GM20000 (cell line): ENCODE data around the gene ANGPTL4.
"Not testable (repeated sequence)": the region's sequence is repeated elsewhere in the genome, so short reads cannot be mapped to it uniquely, and the experiment has no call there.

Source experiments
- DNase-seq: peaks from one replicate; pipeline ENCODE4 v3.0.0; 2012; ENCODE audit warnings: low spot score
- TF ChIP-seq, protein P1 (sequence below): IDR thresholded peaks from 2 replicates; pipeline ENCODE4 v1.5.1; 2012; ENCODE audit warnings: mild to moderate bottlenecking, control low read depth; ENCODE audit errors: extremely low read depth, missing control alignments

ANGPTL4 gene

DNA sequence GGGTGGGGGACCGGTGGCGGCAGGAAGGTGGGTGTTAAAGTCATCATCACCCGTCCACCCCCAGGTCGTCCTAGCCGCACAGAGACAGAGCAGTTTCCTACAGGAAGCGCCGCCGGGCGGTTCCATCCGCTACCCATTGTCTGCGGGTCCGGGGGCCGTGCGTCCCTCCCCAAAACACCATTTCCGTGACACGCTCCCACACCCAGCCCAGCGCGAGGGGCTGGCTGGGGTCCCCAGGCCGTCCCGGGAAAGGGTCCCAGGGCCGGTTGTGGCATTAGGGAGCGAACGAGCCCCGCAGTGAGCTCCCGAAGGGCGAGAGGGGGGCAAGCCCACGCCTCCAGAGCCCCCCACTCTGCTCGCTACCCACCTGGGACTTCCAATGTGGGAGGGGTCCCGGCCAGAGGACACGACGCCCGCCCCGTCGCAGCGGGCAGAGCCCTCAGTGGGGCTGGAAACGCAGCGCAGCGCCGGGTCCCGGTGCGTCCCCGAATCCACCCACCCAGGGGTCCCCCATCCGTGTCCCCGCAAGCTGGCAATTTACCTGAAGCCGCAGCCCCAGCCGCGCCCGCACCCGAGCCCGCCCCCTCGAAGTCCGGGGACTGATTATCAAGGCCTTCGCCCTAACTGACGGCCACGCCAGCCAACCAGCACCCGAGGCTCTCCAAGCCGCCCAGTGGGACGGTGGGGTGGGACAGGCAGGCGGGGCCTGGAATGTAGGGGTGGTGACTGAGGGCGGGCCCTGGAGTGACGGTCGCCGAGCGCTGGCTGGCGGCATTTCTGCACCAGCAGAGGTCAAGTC, 21.1 kb upstream of the ANGPTL4 start, which contains the start of gene KANK3:
TSS of gene KANK3 (minus strand) at position 579 of the 799 bp plus-strand sequence. CDS start 5,434 bp downstream, outside the sequence.
- peak; percentile 99 for DNase-seq
- TF ChIP-seq, protein P1, sequence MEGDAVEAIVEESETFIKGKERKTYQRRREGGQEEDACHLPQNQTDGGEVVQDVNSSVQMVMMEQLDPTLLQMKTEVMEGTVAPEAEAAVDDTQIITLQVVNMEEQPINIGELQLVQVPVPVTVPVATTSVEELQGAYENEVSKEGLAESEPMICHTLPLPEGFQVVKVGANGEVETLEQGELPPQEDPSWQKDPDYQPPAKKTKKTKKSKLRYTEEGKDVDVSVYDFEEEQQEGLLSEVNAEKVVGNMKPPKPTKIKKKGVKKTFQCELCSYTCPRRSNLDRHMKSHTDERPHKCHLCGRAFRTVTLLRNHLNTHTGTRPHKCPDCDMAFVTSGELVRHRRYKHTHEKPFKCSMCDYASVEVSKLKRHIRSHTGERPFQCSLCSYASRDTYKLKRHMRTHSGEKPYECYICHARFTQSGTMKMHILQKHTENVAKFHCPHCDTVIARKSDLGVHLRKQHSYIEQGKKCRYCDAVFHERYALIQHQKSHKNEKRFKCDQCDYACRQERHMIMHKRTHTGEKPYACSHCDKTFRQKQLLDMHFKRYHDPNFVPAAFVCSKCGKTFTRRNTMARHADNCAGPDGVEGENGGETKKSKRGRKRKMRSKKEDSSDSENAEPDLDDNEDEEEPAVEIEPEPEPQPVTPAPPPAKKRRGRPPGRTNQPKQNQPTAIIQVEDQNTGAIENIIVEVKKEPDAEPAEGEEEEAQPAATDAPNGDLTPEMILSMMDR, result no peak

DNA sequence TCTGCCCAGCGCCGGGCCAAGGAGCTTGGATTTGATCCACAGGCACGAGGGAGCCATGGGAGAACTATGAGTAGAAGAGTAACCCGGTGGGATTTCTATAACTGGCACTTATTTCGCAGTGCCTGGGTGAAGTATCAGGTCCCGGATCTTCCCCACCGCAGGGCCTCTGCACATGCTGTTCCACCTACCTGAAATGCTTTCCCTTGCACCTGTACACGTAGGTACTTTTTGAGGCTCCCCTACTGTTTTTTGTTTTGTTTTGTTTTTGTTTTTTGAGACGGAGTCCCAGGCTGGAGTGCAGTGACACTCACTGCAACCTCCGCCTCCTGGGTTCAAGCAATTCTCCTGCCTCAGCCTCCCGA, 20.5 kb upstream of the ANGPTL4 start:
- TF ChIP-seq, protein P1, result no peak
- no peak for DNase-seq

DNA sequence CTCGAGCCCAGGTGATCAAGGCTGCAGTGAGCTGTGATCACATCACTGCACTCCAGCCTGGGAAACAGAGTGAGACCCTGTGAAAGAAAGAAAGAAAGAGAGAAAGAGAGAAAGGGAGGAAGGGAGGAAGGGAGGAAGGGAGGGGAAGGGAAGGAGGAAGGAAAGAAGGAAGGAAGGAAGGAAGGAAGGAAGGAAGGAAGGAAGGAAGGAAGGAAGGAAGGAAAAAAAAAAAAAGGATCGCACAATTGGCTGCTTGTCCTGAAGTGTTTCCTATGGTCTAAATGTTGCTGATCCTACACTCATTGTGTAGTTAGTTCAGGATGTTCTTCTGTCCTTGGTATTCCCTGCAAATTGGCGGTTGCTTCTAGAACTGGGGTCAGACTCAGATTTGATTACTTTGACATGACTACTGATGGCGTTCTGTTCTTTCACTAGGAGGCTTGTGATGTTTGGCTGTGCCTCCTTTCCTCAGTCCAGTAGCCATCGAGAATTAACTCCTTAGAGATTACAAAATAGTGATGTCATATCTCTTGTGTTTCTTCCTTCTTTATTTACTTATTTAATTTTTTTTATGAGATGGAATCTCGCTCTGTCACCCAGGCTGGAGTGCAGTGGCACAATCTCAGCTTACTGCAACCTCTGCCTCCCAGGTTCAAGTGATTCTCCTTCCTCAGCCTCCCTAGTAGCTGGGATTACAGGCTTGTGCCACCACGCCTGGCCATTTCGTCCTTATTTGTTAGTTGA, 14.2 kb upstream of the ANGPTL4 start:
- not testable (repeated sequence) for DNase-seq

DNA sequence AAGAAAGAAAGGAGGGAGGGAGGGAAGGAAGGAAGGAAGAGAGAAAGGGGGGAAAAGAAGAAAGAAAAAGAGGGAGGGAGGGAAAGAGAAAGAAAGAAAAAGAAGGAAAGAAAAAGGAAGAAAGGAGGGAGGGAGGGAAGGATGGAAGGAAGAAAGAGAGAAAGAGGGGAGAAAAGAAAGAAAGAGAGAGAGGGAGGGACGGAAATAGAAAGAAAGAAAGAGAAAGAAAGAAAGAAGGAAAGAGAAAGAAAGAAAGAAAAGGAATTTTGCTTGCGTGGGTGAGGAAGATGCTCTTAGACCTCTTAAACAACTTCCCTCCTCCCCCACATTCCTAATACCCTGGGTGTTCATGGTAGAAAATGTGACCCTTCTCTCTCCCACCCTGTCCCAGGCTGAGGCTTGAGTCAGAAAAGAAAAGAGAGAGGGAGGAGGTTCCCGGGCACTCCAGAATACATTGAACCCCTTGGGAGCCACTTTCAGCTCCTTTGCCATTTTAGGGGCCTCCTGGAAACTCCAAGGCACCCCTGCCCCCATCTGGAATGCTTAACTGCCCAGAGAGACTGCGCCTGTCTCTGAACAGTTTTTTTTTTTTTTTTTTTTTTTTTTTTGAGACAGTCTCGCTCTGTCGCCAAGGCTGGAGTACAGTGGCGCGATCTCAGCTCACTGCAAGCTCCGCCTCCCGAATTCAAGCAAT, 11.7 kb upstream of the ANGPTL4 start:
- no peak for DNase-seq
- TF ChIP-seq, protein P1, result no peak

DNA sequence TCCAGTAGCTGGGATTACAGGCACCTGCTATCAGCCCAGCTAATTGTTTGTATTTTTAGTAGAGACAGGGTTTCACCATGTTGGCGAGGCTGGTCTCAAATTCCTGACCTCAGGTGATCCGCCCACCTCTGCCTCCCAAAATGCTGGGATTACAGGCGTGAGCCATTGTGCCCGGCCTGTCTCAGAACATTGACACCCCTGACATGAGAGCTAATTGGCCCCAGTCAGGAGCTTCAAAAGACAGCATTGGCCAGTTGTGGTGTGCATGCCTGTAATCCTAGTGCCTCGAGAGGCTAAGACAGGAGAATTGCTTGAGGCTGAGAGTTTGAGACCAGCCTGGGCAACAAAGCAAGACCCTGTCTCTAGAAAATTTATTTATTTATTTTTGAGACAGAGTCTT, 11.1 kb upstream of the ANGPTL4 start:
- not testable (repeated sequence) for DNase-seq

DNA sequence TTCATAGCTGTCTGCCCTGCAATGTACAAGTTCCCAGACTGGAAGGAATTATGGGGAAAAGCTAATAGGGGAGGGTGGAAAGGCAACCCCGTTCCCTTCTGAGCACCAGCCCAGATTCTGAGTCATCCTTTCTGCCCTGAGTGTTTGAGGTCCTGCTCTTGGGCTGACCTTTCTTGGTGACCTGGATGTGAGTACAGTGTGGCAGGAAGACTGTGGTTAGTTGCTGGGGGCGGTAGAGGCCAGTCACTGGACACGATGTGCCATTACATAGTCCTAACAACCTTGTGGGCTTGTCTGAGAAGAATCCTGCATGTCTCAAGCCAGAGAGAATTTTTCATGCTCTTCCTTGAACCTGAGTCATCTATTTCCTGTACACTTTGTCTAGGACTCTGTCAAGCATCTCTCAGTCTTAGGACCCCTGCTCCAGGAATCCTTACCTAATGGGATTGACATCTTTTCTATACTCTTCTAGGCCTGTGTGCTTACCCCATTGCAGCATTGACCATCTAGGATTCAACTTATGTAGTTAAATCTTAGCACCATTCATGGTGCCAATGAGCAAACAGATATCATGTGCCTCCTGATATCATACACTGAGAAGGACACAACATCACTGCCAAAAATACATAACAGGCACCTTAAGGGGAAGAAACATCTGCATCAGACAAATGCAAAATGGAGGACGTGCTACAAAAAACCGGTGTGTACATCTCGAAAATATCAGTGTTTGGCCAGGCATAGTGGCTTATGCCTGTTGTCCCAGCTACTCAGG, 8.1 kb upstream of the ANGPTL4 start:
- DNase-seq, result no peak
- TF ChIP-seq, protein P1, result no peak

DNA sequence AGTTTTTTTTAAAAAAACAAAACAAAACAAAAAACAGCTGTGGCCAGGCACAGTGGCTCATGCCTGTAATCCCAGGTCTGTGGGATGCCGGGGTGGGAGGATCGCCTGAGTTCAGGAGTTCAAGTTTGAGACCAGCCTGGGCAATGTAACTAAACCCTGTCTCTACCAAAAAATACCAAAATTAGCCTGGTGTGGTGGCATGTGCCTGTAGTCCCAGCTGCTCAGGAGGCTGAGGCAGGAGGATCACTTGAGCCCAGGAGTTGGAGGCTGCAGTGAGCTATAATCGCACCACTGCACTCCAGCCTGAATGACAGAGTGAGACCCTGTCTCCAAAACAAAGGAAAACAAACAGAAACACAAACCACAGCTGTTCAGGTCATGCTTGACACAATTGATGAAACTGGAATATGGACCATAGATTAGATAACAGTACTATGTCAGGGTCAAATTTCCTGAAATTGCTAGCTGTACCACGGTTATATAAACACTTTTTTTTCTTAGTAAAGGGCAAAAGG, 6.9 kb upstream of the ANGPTL4 start:
- TF ChIP-seq, protein P1, result no peak
- DNase-seq, result no peak
